ENCODE data around the gene NRGN.

NRGN gene

DNA sequence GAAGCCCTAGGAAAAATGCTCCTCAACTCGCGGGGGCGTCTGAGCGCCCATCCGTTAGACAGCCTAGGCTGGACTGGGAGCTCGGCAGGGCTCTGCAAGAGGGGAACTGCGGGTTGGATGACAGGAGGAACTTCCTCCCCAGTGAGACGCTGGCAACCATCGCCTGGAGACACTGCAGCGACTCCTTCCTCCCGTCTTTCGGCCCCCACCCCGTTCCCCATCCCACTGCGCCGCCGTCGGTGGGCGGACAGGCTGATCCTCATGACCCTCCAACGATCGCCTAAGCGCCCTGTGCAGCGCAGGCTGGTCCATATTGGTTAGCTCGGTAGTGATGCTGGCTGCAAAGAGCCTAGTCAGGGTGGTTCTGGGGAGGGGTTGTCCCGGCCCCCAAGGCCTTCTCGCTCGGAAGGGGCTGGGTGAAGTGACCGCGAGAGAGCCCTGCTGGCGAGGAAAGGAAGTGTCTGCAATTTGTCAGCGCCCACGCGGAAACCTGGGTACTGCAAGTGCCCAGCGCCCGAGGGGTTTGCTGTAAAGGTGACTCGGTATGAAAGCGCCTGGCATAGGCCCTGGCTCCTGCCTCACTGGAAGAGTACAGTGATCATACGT lies 638 bp downstream of the NRGN start:
- DNase-seq (ENCODE audit: low read depth in 2 of 2) = peak; percentile 19 to 52

- DNase-seq (ENCODE audit: low read depth in 2 of 2) = no peak
Measured at GRCh38 chr11:124742555-124742954, 2.8 kb downstream of the NRGN start.

- DNase-seq (ENCODE audit: low read depth in 2 of 2) = no peak
Measured at GRCh38 chr11:124743050-124743449, 3.3 kb downstream of the NRGN start.

- no peak for DNase-seq (ENCODE audit: low read depth in 2 of 2)
Measured at GRCh38 chr11:124745270-124745834, 5.6 kb downstream of the NRGN start.

DNA sequence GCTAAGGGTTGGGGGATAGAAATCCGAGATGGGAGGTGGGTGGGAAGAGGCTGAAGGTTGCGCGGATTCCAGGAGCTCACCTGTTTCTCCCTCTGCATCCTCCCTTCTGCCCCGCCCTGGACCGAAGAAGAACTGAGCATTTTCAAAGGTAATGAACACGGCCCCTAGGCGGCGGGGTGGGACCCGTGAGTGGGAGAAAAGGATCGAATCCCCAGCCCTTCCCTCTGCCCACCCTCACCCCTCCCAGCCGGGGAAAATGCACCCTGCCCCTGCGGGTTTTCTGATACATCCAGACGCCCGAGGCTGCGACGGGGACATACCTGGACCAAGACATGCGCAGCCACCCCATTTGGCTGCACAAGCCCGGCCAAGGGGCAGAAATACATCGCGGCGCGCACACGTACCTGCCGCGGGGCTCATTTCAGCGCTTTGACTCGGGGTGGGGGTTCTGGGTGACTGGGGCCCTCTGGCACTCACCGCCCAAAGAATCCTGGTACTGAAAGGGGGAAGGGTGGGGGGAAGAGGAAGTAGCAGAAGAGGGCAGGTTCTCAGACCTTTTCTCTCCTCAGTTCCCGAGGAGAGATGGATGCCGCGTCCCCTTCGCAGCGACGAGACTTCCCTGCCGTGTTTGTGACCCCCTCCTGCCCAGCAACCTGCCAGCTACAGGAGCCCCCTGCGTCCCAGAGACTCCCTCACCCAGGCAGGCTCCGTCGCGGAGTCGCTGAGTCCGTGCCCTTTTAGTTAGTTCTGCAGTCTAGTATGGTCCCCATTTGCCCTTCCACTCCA lies 6.3 kb downstream of the NRGN start:
- DNase-seq (ENCODE audit: low read depth in 2 of 2) = no peak

DNA sequence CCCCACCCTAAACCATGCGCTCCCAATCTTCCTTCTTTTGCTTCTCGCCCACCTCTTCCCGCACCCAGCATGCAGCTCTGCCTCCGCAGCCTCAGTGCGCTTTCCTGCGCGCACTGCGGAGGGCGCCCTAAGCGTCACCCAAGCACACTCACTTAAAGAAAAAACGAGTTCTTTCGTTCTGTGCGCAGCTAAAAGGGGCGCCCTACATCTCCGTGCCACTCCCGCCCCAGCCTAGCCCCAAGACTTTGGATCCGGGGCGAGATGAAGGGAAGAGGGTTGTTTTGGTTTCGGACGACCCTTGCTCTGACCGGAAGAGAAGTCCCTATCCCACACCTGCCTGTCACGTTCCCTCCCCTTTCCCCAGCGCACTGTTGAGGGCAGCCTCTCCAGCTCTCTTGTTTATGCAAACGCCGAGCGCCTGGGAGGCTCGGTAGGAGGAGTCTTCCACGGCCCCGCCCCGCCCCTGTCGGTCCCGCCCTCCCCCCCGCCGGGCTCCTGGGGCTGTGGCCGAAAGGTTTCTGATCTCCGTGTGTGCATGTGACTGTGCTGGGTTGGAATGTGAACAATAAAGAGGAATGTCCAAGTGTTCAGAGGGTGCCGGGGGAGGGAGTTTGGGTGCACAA lies 7.0 kb downstream of the NRGN start:
- DNase-seq (ENCODE audit: low read depth in 2 of 2) = peak; percentile 51 to 64

- DNase-seq (ENCODE audit: low read depth in 2 of 2) = no peak
Measured at GRCh38 chr11:124747406-124748099, 7.8 kb downstream of the NRGN start.

- DNase-seq (ENCODE audit: low read depth in 2 of 2) = no peak
Measured at GRCh38 chr11:124748100-124748418, 8.3 kb downstream of the NRGN start.

DNA sequence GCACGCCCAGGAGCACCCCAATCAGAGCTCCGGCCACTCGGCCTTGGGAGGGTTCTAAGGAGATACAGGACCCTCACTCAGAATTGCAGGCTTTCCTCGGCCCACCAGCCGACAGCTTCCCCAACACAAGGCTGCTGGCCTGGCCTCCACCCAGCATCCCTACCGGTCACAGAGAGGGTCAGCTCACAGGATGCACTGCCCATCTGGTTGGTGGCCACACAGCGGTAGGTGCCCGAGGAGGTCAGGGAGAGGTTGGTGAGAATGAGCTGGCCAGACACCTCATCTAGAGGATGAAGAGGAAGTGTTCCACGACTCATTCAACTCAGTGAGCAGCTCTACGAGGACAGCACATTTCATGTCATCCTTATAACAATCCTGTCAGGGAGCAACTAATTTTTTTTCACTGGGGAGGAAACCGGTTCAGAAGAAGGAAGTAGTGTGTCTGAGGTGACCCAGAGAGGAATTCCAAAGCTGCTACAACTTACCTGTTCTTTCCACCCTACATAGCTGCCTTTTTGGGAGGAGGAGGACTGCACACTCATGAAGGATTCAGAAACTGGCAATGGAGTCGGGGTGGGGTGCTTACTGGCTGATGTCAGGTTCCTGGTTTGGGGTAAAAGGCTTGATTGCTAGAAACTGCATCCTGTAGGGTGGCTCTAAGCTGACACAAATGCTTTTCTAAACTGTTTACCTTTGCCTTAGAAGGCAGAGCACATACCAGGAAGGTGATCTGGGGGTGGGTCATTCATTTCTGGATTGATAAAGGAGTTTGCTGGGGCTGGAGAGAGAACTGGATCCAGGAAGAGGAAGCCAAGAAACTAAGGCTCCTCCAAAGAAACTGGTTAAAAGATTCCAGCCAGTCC lies 9.0 kb downstream of the NRGN start:
- no peak for DNase-seq (ENCODE audit: low read depth in 2 of 2)

DNA sequence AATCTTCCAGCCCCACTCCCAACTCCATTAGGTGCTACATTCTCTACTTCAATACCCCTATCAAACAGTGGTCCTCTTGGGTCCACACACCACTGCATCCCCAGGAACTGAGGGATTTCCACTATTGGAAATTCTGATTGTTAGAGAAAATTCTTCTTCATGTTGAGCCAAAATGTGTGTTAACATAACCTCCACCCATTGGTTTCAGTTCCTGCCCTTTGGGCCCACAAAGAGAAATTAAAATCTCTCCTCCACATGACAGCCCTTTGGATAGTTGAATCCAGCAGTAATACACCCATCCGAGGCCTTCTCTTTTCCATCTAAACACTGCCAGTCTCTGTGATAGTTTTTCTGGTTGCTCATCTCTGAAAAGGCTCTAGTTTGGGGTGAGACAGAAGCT lies 10.2 kb downstream of the NRGN start:
- DNase-seq (ENCODE audit: low read depth in 2 of 2) = no peak

DNA sequence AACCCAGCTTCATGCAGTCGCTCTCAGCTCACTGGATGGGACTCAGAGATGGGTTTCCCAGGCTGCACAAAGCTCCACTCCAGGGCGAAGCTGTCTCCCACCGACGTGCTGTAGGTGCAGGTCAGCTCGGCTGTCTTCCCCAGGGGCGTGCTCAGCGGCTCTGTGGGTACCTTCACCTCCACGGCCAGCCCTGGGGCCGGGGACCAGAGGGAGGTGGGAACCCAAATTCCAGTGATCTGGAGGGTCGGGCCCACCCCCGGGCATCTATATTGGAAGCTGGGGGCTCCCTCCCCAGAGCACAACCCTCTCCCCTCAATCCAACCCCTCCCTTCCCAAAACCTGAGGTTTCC lies 11.6 kb downstream of the NRGN start:
- no peak for DNase-seq (ENCODE audit: low read depth in 2 of 2)

DNA sequence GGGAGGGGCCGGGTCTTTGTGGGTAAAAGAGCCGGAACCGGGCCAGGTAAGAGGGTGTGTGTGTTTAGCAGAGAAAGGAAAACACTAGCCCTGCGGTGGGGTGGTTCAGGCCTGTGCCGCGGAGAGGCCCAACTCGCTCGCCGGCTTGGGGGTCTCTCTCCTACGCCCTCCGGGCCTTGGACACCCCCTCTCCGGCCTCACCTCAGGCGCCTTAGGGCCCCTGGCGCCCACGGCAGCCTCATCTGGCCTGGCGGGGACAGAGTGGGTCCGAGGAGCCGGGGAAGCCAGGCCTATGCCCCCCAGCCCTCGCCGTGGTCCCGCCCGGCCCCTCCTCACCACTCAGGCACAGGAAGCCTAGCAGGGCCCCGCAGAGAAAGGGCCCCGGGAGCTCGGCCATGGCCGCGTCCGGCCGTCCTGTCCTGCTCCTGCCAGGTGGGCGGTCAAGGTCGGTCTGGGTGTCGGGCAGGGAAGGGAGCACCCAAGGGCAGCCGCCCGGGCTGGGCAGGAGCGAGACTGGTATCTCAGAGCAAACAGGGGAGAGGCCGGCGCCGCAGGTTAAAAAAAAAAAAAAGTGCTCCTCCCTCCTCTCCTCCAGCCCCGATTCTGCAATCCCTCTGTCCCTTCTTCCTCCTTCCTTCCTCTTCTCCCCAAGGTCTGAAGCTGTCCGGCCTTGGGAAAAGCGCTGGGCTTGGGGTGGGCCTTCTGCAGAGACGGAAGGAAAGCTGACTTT lies 12.2 kb downstream of the NRGN start, which contains the start of gene VSIG2:
TSS of gene VSIG2 (minus strand) at position 515 of the 730 bp plus-strand sequence. CDS start at position 397, 118 bp downstream.
- DNase-seq (ENCODE audit: low read depth in 2 of 2) = no peak

DNA sequence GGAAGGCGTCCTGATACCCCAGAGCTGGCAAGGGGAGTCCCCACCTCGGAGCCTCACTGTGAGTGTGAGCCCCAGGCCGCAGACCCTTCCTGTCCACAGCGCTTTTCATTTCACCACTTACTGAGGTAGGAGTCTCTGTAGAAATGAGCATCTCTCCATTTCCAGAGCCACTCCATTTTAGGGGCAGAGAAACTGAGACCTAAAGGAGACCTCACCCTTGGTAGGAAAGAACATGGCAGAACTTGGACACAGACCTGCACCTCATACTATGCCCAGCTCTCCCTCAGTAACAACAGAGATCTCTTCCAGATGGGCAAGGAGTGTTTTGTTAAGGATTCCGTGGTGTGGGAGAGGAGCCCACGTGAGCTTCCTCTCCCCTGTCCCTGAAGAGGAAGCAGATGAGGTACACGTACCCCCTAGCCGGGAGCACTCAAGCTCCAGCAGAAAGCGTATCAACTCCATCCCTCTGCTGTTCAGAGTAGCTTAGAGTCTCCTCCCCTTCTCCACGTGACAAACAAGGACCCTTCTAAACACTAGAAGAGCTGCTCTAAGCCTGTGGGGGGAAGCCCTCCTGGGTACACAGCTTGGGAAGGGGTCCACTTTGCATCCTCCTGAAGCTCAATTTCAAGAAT lies 12.8 kb downstream of the NRGN start:
- no peak for DNase-seq (ENCODE audit: low read depth in 2 of 2)

GRCh38 chr11:124753205-124753604 lies 13.5 kb downstream of the NRGN start:
- no peak for DNase-seq (ENCODE audit: low read depth in 2 of 2)

DNA sequence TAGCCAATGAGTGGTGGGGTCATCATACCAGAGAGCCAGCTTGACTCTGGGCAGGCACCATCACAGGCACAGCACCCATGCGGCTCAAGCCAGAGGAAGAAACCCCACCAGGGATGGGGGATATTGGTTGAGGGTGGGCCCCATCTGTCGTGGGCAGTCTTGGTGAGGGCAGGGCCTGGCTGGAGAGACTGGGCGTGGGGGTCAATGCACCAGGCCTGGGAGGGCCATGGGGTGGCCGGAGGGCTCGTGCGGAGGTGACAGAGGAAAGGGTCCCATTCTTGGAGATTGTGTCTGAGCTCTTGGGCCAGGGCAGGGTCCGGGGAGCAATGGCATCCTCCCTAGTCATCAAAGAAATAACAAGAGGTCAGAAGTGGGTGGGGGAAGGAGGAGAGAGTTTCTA lies 13.9 kb downstream of the NRGN start:
- DNase-seq (ENCODE audit: low read depth in 2 of 2) = no peak

DNA sequence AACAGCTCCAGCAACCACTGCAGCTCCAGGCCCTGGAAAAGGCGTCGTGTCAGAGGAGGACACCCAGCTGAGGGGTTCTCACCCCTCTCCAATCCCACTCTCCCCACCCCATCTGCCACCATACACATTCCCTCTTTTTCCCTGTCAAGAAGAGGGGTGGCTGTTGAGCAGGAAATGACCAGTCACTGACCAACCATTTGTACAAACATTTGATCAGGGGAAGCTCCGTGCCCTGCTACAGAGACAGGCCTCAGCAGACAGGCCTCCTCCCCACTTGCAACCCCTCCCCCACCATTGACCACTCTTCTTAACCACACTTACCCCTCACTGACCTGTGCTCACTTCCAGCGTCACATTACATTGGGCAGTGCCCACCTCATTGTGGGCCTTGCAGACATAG lies 14.6 kb downstream of the NRGN start:
- no peak for DNase-seq (ENCODE audit: low read depth in 2 of 2)

DNA sequence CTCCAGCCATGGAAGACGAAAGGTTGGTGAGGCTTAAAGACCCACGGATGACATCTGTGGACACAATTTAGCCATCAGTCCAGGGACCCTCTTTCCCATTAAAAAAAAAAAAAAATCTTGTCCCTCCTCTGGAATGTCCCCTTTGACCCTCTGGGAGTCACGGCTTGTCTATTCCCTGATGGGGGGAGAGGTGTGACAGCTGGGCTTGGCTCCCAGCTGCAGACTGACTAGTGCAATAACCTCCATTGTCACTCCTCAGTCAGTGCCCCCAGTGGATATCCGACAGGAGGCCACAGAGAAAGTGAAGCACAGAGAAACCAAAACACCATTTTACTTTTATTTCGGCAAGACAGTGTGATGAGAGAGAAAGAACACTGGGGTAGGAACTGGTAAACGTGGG lies 15.0 kb downstream of the NRGN start:
- DNase-seq (ENCODE audit: low read depth in 2 of 2) = no peak

GRCh38 chr11:124756033-124756752 lies 16.5 kb downstream of the NRGN start:
- no peak for DNase-seq (ENCODE audit: low read depth in 2 of 2)

- no peak for DNase-seq (ENCODE audit: low read depth in 2 of 2)
Measured at GRCh38 chr11:124756753-124757227, 17.0 kb downstream of the NRGN start.
